ENCODE measurements around the gene TEC. TPM values are rescaled to one million over a fixed set of nuclear protein-coding genes. Genes with fewer than 3 reads are reported as not detected.

Gene TEC
- total RNA-seq, 4 donors from 2014 or later: 0.20 to 1.9 (median 1.1) TPM

DNA sequence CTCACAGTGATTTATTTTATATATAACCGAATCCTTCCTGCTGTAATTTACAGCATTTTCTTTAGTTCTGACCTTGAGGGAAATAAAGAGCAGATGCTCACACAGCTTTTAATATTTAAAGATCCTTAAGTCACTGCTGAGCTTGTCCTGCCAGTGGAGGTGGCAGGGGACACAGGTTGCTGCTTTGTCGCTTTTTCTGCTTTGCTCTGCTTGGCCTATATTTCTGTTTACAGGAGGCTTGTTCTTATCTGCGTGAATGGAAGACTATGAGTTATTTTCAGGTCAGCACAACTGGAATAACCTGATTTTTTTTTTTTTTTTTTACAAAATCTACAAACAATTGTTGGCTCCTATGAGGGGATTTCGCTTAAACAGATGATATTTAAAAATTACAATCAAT lies 137.9 kb downstream of the TEC start:
- in situ Hi-C loops (cut with MboI; ENCODE audit: low sequenced_read_pairs in 4 of 4): no loop called here
- Histone ChIP-seq H3K36me3 (peaks cover 0 to 8% of the 10 kb centered on the region in 2 donors), H3K27ac (no peak overlapping the region), H3K4me3 (no peak overlapping the region), H3K4me1 (peaks cover 0 to 10% of the 10 kb centered on the region in 2 donors), H3K9me3 (no peaks in the 10 kb centered on the region), H3K27me3 (no peaks in the 10 kb centered on the region)
- intact Hi-C loops (cut with DNase I; ENCODE audit: low total_unique reads): no loop called here
- TF ChIP-seq, protein P1, sequence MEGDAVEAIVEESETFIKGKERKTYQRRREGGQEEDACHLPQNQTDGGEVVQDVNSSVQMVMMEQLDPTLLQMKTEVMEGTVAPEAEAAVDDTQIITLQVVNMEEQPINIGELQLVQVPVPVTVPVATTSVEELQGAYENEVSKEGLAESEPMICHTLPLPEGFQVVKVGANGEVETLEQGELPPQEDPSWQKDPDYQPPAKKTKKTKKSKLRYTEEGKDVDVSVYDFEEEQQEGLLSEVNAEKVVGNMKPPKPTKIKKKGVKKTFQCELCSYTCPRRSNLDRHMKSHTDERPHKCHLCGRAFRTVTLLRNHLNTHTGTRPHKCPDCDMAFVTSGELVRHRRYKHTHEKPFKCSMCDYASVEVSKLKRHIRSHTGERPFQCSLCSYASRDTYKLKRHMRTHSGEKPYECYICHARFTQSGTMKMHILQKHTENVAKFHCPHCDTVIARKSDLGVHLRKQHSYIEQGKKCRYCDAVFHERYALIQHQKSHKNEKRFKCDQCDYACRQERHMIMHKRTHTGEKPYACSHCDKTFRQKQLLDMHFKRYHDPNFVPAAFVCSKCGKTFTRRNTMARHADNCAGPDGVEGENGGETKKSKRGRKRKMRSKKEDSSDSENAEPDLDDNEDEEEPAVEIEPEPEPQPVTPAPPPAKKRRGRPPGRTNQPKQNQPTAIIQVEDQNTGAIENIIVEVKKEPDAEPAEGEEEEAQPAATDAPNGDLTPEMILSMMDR (IDR thresholded peaks at IDR 0.05 in 4 of 5, conservative IDR thresholded peaks at IDR 0.05 in 1 of 5): no peak
- ATAC-seq (no peak), DNase-seq (no peak)

DNA sequence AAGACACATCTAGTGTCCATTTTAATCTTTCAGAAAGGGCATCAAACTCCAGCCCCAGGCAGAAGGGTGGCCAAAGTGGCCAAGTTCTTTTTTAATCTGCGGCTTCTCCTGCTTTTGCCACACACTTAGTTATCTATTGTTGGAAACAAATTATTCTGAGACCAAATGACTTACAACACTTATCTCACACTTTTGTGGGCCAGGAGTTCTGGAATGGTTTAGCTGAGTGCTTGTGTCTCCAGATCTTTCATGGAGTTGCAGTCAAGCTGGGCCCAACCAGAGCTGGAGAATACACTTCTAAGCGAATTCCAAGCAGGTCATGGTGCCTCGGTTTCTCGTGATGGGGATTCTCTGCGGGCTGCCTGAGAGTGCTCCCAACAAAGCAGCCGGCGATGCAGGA lies 139.5 kb downstream of the TEC start:
- intact Hi-C loops (cut with DNase I; ENCODE audit: low total_unique reads) (no loop called here), in situ Hi-C loops (cut with MboI; ENCODE audit: low sequenced_read_pairs in 4 of 4) (no loop called here)
- no peak overlapping the region for H3K4me3 ChIP-seq
- H3K27ac ChIP-seq: no peak overlapping the region
- no peaks in the 10 kb centered on the region for H3K36me3 ChIP-seq
- no peaks in the 10 kb centered on the region for H3K9me3 ChIP-seq
- H3K27me3 ChIP-seq: no peaks in the 10 kb centered on the region
- no peak for TF ChIP-seq POLR2A (IDR thresholded peaks at IDR 0.05)
- TF ChIP-seq, protein P1 (IDR thresholded peaks at IDR 0.05 in 4 of 5, conservative IDR thresholded peaks at IDR 0.05 in 1 of 5): no peak
- H3K4me1 ChIP-seq: peaks cover 0 to 10% of the 10 kb centered on the region in 2 donors
- DNase-seq (no peak), ATAC-seq (no peak)

DNA sequence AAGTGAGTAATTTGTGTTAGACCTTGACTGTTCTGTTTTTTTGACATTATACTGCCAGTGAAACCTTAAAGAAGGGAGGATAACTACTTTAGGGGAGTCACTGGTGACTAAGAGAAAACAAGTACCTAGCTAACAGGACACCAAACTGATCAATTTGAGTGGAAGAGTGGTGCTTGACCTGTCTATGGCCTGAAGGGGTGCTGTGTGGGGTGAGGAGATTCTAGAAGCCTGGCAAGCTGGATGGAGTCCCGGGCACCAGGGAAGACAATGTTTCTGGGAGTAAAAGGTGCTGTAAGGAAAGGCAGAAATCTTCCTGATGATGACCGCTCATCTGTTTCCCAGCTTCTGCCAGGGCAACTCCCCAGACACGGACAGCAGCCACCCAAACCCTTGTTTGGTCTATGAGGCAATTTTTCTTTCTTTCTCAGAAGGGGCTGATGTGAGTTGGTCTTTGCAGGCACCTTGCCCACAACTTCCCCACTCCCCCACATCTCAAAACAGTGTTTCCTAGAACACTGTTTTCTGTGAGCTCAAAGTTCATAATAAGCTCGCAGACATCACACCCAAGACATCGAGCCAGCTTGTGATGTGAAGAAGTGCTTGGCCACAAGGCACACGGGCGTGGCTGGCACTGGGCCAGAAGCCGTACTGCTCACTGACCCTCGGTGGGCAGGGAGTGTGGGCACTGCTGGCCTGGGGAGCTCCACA lies 140.2 kb downstream of the TEC start:
- Histone ChIP-seq H3K9me3 (no peaks in the 10 kb centered on the region), H3K4me1 (peaks cover 0 to 10% of the 10 kb centered on the region in 2 donors), H3K4me3 (no peak overlapping the region), H3K27ac (no peak overlapping the region), H3K36me3 (no peaks in the 10 kb centered on the region), H3K27me3 (no peaks in the 10 kb centered on the region)
- no peak for TF ChIP-seq POLR2A (IDR thresholded peaks at IDR 0.05)
- TF ChIP-seq, protein P1 (IDR thresholded peaks at IDR 0.05 in 4 of 5, conservative IDR thresholded peaks at IDR 0.05 in 1 of 5): no peak
- in situ Hi-C loops (cut with MboI; ENCODE audit: low sequenced_read_pairs in 4 of 4) (no loop called here), intact Hi-C loops (cut with DNase I; ENCODE audit: low total_unique reads) (no loop called here)
- ATAC-seq: no peak
- DNase-seq: no peak

DNA sequence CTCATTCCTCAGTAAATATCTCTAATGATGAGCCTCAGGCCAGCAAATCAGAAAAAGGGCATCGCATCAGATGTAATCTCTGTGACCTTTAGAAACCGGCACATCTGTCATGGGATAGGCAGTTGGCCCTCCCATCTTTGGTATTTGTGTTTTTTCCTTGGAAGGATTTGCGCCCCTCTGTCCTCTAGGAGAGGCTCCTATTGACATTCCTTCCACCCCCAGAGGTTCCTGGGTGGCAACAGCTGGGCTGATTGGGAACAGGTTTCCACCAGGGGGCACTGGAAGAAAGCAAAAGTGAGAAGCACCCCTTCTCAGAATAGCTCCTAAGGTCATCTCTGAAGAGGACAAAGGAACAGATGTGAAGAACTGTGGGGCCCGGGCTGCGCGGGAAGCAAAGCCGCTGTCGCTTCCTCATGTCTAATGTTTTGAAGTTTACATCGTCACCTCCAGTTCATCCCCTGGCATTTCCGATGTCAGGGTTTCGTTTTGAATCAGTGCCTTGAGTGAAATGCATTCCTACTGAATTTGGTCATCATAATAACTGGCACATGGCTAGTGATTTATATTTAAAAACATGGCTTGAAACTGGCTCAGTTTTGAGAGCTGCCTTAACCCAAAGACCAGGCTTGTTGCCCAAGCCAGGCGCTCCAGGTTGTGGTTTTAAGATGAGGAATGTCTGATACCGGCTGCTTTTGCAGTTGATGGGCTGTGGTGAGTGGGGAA lies 141.8 kb downstream of the TEC start:
- no peaks in the 10 kb centered on the region for H3K27me3 ChIP-seq
- no peak overlapping the region for H3K27ac ChIP-seq
- ATAC-seq: peak; percentile 61 to 63
- H3K4me3 ChIP-seq: peak overlapping the region in 1 of 4 donors; percentile 14
- intact Hi-C loops (cut with DNase I; ENCODE audit: low total_unique reads): no loop called here
- H3K4me1 ChIP-seq: peaks cover 0 to 10% of the 10 kb centered on the region in 2 donors
- DNase-seq: peak; percentile 10 to 17
- H3K9me3 ChIP-seq: no peaks in the 10 kb centered on the region
- no peaks in the 10 kb centered on the region for H3K36me3 ChIP-seq
- in situ Hi-C loops (cut with MboI; ENCODE audit: low sequenced_read_pairs in 4 of 4): no loop called here
- TF ChIP-seq, protein P1 (IDR thresholded peaks at IDR 0.05 in 4 of 5, conservative IDR thresholded peaks at IDR 0.05 in 1 of 5): peak in 3 of 5 experiments; percentile 31 to 46 (median 31)
- no peak for TF ChIP-seq POLR2A (IDR thresholded peaks at IDR 0.05)

Data from gastrocnemius medialis (tissue), 4 donors.